Measurements from ENCODE around the gene ANKFN1.

Gene ANKFN1

GRCh38 chr17:56416682-56417351 lies 263.5 kb downstream of the ANKFN1 start:
- Histone ChIP-seq H3K9me3 (peaks cover 0 to 13% (median 5%) of the 10 kb centered on the region in 3 donors), H3K27ac (no peak overlapping the region), H3K4me1 (no peaks in the 10 kb centered on the region)

GRCh38 chr17:56424005-56424404 lies 270.7 kb downstream of the ANKFN1 start:
- DNase-seq, result no peak
- TF ChIP-seq CTCF (IDR thresholded peaks at IDR 0.05), result no peak
- no peaks in the 10 kb centered on the region for H3K9me3 ChIP-seq
- H3K27me3 ChIP-seq, result no peaks in the 10 kb centered on the region
- intact Hi-C loops (cut with DNase I; ENCODE audit: low total_unique reads), result no loop called here
- no peak overlapping the region for H3K27ac ChIP-seq
- H3K4me3 ChIP-seq, result no peak overlapping the region
- no peaks in the 10 kb centered on the region for H3K4me1 ChIP-seq
- no peaks in the 10 kb centered on the region for H3K36me3 ChIP-seq

More at GRCh38 chr17:56416682-56417351, 263.5 kb downstream of the ANKFN1 start:
- Histone ChIP-seq H3K4me3 (no peak overlapping the region), H3K27me3 (no peaks in the 10 kb centered on the region), H3K36me3 (no peaks in the 10 kb centered on the region)
- TF ChIP-seq CTCF (IDR thresholded peaks at IDR 0.05), result no peak
- intact Hi-C loops (cut with DNase I; ENCODE audit: low total_unique reads), result no loop called here
- DNase-seq, result no peak

GRCh38 chr17:56424543-56425044 lies 271.3 kb downstream of the ANKFN1 start:
- Histone ChIP-seq H3K27me3 (no peaks in the 10 kb centered on the region), H3K27ac (no peak overlapping the region), H3K36me3 (no peaks in the 10 kb centered on the region), H3K4me3 (no peak overlapping the region), H3K9me3 (no peaks in the 10 kb centered on the region), H3K4me1 (no peaks in the 10 kb centered on the region)
- DNase-seq, result no peak
- TF ChIP-seq CTCF (IDR thresholded peaks at IDR 0.05), result no peak
- intact Hi-C loops (cut with DNase I; ENCODE audit: low total_unique reads), result no loop called here

GRCh38 chr17:56425483-56425882 lies 272.2 kb downstream of the ANKFN1 start:
- Histone ChIP-seq H3K27me3 (no peaks in the 10 kb centered on the region), H3K9me3 (no peaks in the 10 kb centered on the region), H3K4me1 (no peaks in the 10 kb centered on the region), H3K27ac (no peak overlapping the region), H3K4me3 (no peak overlapping the region), H3K36me3 (no peaks in the 10 kb centered on the region)
- no peak for TF ChIP-seq CTCF (IDR thresholded peaks at IDR 0.05)
- intact Hi-C loops (cut with DNase I; ENCODE audit: low total_unique reads), result no loop called here
- no peak for DNase-seq

GRCh38 chr17:56426901-56427300 lies 273.6 kb downstream of the ANKFN1 start:
- Histone ChIP-seq H3K4me1 (no peaks in the 10 kb centered on the region), H3K27ac (no peak overlapping the region)
- intact Hi-C loops (cut with DNase I; ENCODE audit: low total_unique reads), result no loop called here

More at GRCh38 chr17:56426901-56427300, 273.6 kb downstream of the ANKFN1 start:
- Histone ChIP-seq H3K4me3 (no peak overlapping the region), H3K9me3 (no peaks in the 10 kb centered on the region), H3K27me3 (no peaks in the 10 kb centered on the region), H3K36me3 (no peaks in the 10 kb centered on the region)
- TF ChIP-seq CTCF (IDR thresholded peaks at IDR 0.05), result no peak
- DNase-seq, result no peak

Measured in tibial artery (tissue), 4 donors.